ENCODE results near the gene IFNW1.

GRCh38 chr9:21121595-21122251 lies 19.9 kb downstream of the IFNW1 start:
- TF ChIP-seq CTCF (IDR thresholded peaks at IDR 0.05) (no peak), POLR2A (IDR thresholded peaks at IDR 0.05) (no peak)
